SHP77 (cell line): ENCODE results near the gene GREB1L.

ENCODE experiments used
- DNase-seq, 2 experiments: peaks; one replicate each; lab custom pipeline; 2025; lab: John Stamatoyannopoulos, UW

GREB1L gene

GRCh38 chr18:21486905-21487437, 244.9 kb downstream of the GREB1L start:
- no peak for DNase-seq

GRCh38 chr18:21489119-21489750, 247.2 kb downstream of the GREB1L start:
- DNase-seq = peak in 1 of 2 experiments; percentile 57

DNA sequence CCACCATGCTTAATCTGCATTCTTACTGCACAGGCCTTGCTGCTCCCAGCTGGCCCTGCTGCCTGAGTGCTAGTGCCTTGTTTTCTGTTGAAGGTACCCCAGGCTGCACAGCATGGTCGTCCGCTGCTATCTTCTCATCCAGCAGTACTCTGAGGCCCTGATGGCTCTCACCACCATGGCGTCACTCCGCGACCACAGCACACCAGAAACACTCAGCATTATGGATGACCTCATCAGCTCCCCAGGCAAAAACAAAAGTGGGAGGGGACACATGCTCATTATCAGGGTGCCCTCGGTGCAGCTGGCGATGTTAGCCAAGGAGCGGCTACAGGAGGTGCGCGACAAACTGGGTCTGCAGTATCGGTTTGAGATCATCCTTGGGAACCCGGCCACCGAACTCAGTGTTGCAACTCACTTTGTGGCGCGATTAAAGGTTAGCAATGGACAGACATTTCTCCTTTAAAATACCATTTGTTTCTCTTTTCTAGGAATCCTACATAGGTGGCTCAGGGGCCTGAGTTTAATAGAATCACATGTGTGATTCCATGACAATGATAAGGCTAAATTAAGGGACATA, 248.0 kb downstream of the GREB1L start:
- DNase-seq = no peak

DNA sequence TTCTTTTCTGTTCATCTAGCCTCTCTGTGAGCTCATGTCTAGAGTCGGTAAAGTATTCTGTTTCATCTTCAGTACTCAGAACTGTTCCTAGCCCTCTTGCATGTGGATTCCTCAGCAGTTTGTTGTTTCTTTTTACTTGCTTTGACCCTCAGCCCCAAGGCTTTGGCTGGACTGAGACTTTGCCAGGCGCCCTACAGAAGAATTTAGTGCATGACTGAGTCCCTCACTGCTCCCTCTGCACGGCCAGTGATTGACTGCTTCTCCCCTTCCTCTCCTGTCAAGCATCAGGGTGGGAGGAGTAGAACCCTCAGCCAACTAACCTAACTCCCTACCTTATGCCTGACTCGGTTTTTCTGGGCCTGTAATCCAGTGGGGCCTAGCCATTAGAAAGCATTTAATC, 248.7 kb downstream of the GREB1L start:
- no peak for DNase-seq

DNA sequence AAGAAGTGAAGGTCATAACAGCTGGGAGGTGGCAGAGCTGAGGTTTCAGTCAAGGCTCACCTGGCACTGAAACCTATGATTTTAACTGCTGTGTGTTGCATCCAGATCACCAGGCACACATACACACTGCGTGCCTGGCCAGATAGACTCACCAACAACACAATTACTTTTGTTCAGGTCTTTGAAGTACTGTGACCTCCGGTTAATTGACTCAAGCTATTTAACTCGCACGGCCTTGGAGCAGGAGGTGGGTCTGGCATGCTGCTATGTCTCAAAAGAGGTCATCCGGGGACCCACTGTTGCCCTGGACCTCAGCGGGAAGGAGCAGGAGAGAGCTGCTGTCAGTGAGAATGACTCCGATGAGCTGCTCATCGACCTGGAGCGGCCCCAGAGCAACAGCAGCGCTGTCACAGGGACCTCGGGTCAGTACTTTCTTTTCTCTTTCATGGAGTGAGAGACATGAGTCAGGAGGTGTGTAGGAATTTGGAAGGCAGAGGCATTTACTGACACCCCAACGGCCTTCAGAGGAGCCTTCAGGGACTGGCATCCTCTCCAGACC, 254.3 kb downstream of the GREB1L start:
- no peak for DNase-seq

DNA sequence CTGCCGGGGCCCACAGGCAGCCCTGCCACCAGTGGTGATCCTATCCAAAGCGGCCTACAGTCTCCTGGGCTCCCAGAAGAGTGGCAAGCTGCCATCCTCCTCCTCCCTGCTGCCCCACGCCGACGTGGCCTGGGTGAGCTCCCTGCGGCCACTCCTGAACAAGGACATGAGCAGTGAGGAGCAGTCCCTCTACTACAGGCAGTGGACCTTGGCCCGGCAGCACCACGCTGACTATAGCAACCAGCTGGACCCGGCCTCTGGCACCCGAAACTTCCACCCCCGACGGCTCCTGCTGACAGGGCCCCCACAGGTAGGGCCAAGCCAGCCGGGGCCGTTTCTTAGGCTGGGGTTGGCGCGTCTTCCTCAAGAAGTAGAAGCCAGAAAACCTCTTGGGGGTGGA, 258.0 kb downstream of the GREB1L start:
- DNase-seq = no peak

DNA sequence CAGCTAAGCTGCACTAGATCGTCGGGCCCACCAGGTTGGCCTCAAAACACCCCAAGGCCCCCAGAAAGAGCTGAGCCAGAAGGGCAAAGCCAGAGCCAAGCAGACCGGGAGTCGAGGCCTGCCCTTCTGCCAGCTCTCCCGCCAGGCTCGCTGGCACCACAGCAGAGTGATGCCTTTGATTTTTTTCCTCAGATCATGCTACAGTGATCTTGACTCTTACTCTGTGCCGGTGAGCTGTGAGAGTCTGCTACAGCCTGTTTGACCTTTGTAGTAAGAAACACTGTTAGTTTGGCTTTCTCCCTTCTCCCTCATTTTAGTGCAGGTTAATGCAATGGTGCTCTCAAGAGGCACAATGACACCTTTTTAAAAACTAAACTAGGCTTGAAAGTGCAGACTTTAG, 260.6 kb downstream of the GREB1L start:
- DNase-seq = no peak

DNA sequence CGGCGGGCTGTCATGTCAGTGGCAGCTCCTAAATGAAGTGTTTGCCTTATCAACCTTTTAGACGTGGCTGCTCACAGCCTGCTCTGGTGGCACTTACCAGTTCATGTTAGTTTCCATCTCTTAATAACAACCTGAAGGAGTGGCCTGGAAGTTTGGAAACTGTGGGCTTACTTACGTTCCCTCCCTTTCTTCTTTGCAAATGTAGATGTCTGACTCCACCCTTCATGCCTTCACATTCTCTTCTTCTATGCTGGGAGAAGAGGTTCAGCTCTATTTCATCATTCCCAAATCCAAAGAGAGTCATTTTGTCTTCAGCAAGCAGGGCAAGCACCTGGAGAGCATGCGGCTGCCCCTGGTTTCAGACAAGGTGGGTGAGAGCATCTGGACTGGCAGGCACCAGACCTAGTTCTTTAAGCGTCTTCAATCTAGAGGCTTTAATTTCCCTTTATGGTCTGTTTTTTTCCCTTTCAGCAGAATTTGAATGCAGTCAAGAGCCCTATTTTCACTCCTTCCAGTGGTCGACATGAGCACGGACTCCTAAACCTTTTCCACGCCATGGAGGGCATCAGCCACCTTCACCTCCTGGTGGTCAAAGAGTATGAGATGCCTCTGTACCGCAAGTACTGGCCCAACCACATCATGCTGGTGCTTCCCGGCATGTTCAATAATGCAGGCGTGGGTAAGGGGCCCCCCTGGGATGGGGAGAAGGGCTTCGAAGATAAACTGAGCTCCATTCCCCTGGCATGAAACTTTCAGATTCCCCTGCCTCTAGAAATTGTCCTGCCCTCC, 266.1 kb downstream of the GREB1L start:
- DNase-seq = no peak

GRCh38 chr18:21509062-21509461, 267.0 kb downstream of the GREB1L start:
- DNase-seq = no peak

- no peak for DNase-seq
Measured at GRCh38 chr18:21513292-21513691, 271.3 kb downstream of the GREB1L start.

- no peak for DNase-seq
Measured at GRCh38 chr18:21513741-21514140, 271.7 kb downstream of the GREB1L start.

DNA sequence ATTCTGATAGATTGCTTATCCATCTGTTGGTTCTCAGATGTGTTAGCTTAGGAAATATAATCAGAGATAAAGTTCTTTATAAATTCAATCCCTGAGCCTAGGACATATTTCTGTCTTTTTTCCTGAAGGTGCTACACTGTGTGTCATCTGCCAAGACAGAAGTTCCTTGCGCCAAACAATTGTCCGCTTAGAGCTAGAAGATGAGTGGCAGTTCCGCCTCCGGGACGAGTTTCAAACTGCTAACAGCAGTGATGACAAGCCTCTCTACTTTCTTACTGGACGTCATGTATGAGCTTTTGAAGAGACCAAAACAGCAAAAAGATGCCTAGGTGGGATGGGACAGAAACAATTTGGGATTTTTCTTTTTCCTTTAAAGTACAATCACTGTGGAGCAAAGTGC, 280.5 kb downstream of the GREB1L start:
- DNase-seq = no peak

GRCh38 chr18:21525916-21526315, 283.9 kb downstream of the GREB1L start:
- no peak for DNase-seq

GRCh38 chr18:21526463-21526862, 284.4 kb downstream of the GREB1L start:
- no peak for DNase-seq

- no peak for DNase-seq
Measured at GRCh38 chr18:21534327-21534726, 292.3 kb downstream of the GREB1L start.

- no peak for DNase-seq
Measured at GRCh38 chr18:21538230-21538629, 296.2 kb downstream of the GREB1L start.

- no peak for DNase-seq
Measured at GRCh38 chr18:21546423-21546822, 304.4 kb downstream of the GREB1L start.

GRCh38 chr18:21548647-21549046, 306.6 kb downstream of the GREB1L start:
- no peak for DNase-seq

GRCh38 chr18:21550510-21550970, 308.5 kb downstream of the GREB1L start:
- no peak for DNase-seq

DNA sequence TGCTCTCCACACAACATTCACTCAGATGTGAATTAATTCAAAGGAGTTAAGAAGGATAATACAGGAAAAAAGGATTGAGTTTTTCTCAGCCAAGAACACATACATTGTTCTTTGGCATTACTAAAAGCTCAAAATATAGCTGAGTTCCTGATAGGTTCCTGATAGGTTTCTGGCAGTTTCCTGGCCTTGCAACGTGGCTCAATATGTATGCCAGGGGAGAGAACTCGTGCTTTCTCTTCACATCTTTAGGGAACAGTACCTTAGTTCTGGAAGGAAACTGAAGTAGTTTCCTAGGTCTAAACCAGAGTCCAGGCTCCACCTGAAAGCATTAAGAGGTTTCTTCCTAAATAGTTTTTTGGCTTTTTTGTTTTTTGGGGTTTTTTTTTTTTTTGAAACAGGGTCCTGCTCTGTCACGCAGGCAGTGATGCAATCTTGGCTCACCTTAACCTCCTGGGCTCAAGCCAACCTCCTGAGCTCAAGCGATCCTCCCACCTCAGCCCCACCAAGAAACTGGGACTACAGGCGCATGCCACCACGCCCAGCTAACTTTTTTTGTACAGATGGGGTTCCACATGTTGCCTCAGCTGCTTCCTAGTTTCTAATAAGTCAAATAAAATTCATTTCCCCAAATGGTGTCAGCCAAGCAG, 315.7 kb downstream of the GREB1L start:
- no peak for DNase-seq

DNA sequence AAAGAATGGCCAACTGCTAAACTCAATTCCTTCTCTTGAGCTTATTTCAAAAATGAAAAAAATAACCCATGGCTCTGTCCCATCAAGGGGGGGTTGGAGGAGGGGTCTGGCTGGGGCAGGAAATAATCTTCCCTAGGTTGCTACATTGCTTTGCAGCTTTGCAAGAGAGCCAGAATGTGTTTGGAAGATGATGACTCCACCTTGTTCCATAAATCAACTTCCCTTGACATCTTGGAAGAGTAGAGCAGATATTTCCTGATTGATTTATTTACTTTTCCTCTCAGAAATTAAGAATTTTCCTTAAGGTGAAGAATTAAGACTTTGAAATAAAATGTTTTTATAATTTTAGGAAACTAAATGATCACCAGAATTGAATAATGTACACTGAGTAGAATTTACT, 317.2 kb downstream of the GREB1L start:
- DNase-seq = no peak

GRCh38 chr18:21571772-21572171, 329.7 kb downstream of the GREB1L start:
- DNase-seq = no peak
